OCI-LY7 (cell line): ENCODE data around the gene AUTS2.

Source experiments
- CTCF ChIP-seq: fragments of 200-600 bp; sonication (generic); conservative IDR thresholded peaks from 2 replicates; pipeline ENCODE4 v1.5.1; 2014; ENCODE audit warnings: mild to moderate bottlenecking, antibody characterized with exemption, low read length, moderate library complexity, mixed read lengths
- EZH2phosphoT487 ChIP-seq: fragments of 200-600 bp; sonication (generic); IDR thresholded peaks from 2 replicates; pipeline ENCODE4 v1.6.1; 2018; ENCODE audit warnings: low read depth, borderline replicate concordance, mild to moderate bottlenecking, mixed run types, antibody characterized with exemption, low read length, moderate library complexity, mixed read lengths

GRCh38 chr7:69757528-69757927 is 159.3 kb downstream of the AUTS2 start:
- TF ChIP-seq CTCF (peak; percentile 67), EZH2phosphoT487 (no peak)
